HG03521 (cell line): ENCODE measurements around the gene CLECL1.
"Not testable (repeated sequence)": the region's sequence is repeated elsewhere in the genome, so short reads cannot be mapped to it uniquely, and the experiment has no call there.

ENCODE experiments used
- ATAC-seq: cut with Tn5 transposase; IDR thresholded peaks from one replicate; pipeline ENCODE4 v1.9.1; 2021; ENCODE audit warnings: mild to moderate bottlenecking, moderate library complexity; ENCODE audit not compliant: unreplicated experiment

Gene CLECL1

DNA sequence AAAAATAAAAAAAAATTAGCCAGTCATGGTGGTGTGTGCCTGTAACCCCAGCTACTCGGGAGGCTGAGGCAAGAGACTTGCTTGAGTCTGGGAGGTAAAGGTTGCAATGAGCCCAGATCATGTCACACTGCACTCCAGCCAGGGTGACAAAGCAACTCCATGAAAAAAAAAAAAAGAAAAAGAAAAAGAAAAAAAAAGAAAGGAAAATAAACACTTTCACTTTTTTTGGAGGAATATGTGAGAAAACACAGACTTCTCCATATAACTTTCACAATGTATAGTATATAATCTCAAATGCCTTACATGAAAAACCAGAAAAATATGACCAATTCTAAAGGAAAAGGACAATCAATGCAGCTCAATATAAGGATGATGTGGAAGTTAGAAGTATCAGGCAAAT is 8.9 kb downstream of the CLECL1 start:
- ATAC-seq, result no peak

DNA sequence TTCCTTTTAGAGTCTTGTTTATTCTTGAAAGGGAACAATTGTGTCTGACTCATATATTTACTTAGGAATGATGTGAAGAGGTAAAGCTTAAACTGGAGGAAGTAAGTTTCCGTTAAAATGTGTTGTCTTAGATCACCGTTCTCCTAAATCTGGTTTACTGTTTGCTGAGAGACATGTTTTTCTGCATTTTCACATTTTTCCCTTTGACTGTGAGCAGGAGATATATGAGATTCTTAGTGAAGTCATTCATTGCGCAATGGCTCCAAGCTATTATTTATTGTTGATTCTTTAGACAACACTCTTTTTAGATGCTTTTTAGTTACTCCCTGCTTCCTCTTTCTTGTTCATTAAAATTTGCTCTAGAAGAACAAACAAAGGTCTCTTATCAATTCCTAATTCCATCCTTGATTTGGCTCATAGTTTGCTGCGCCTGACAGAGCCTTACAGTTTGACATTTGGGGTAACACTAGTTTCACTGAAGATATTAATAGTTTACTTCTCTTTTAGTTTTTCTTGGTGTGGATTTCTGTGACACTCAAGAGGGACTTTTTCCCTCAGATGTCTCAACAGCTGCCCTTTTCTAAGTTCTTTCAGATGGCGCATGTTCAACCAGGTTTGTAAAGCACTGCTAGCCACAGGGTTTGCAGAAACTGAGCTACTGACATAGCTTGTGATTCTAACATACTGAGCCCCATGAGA is 11.4 kb downstream of the CLECL1 start:
- ATAC-seq, result peak; percentile 50

DNA sequence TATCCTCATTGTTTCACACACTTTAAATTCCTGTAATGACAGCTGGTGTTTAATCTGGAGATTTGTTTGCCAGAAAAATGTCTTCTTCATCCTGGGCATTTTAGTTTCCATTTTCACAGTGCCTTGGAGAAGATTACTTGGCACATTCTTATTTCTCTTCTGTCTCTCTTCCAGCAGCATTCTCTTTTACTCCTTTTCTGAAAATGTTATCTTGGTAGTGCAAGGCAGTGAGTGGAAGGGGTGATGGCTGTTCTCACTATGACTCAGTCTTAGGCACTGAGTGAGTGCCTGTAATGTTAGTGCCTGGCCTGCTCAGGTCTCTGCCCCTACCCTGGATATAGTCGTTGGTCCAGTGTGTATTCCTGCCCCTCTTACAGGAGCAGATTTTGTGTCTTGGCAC is 13.1 kb downstream of the CLECL1 start:
- ATAC-seq, result no peak

DNA sequence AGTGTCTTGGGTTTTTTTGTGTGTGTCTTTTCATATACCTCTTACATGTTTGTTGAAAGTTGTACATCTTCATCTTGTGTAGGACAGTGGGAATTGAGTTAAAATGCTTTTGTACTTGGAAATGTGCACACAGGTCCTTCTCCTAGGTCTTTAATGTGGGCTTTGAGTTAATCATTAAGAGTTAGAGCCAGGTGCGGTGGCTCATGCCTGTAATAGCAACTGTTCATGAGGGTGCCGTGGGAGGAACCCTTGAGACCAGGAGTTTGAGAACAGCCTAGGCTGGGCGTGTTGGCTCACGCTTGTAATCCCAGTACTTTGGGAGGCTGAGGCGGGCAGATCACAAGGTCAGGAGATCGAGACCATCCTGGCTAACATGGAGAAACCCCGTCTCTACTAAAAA is 13.9 kb downstream of the CLECL1 start:
- no peak for ATAC-seq

DNA sequence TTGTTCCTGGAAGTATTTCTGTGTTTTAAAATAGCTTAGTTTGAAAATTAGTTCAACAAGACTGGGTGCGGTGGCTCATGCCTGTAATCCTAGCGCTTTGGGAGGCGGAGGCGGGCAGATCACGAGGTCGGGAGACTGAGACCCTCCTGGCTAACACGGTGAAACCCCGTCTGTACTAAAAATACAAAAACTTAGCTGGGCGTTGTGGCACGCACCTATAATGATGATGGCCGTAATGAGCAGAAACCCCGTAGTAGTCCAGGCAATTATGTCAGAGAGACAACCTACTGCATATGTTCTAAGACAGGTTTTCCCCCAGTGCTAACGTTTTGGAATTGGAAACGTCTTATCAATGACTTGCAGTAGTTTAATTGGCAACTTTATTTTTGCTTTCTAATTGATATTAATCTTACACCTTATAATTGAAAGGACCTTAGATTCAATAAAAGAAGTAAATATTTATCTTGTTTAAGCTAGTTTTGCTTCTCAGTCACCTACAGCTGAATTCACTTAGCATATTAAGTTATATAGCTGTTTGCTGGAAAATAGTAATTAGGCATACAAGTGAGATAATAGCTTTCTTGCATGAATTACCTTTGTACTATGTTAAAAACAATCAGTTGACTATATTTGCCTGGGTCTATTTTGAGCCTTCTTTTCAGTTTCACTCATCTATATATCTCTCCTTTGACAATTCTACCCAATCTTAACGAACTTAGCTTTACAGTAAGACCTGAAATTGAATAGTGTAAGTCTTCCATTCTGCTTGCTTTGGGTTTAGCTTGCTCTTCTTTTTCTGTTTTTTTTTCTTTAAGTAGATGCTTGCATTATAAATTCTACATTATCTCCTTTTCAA is 15.6 kb downstream of the CLECL1 start:
- no peak for ATAC-seq

DNA sequence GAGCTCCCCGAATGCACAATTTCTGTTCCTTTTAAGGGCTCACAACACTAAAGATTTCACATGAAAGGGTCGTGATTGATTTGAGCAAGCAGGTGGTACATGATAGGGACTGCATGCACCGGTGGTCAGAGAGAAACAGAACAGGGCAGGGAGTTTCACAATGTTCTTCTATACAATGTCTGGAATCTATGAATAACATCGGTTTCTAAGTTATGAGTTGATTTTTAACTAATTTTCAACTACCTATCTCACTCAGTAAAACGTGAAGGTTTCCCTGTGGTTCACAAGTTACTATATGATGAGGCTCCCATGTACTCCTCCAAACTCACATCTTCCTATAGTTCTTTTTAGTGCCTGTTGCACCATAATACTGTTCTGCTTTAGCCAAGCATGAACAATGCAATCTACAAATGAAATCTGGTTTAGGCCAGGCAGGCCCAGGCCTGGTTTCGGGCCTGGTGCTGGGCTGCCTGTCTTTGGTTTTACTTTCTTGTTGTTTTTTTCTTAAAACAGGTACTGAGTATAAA is 19.8 kb downstream of the CLECL1 start:
- peak; percentile 57 for ATAC-seq

DNA sequence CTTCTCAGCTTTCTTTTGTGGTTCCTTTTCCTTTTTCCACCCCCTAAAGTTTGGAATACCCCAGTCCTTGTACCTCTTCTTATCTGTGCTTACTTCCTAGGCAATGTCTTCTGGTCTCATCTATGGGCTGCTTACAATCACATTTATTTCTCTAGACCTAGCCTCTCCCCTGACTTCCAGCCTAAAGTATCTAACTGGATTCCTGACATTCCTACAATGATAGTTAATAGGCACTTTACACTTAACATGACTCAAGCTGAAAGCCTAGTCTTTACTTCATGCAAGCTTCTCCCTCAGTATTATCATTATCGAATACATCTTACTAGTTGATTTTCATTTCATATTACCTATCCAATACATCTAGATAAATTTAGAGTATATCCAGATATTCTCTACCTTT is 21.2 kb downstream of the CLECL1 start:
- no peak for ATAC-seq

DNA sequence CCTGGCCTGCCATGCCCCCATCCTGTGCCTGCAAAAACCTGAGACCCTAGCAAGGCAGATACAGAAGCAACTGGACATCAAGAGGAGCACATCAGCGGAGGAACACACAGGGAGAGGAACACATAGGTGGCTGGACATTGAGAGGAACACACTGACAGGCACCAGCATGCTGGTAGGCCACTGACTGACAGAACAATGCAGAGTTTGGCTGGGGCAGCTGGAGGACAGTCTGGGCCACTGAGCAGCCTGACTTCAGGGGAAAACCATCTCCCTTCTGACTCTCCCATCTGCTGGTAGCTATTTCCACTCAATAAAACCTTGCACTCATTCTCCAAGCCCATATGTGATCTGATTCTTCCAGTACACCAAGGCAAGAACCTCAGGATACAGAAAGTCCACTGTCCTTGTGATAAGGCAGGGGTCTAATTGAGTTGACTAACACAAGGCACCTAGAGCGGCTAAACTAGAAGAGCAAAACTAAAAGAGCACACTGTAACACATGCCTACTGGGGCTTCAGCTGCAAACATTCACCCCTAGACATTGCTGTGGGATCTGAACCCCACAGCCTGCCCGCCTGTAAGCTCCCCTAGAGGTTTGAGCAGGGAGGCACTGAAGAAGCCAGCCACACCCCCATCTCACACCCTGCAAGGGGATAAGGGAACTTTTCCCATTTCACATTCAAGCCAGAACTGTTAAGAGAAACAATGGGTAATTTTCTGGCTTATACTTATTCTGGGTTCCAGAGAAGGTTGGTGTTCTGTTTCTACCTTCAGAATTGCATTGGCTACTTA is 22.1 kb downstream of the CLECL1 start:
- no peak for ATAC-seq

DNA sequence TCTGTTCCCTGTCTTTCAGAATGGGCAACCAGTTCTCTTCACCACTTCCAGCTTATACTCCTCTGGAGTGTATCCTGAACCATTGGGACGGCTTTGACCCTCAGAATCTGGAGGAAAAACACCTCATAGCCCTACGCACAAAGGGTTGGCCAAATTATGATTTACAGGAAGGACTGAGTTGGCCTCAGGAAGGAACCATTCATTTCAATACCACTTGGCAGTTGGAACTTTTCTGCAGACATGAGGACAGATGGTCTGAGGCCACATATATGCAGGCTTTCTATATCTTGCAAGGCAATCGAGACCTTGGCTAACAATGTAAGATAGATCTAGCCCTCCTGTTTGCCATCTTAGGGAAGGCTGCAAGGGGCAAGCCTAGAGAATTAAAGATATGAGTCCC is 24.0 kb downstream of the CLECL1 start:
- ATAC-seq, result no peak

DNA sequence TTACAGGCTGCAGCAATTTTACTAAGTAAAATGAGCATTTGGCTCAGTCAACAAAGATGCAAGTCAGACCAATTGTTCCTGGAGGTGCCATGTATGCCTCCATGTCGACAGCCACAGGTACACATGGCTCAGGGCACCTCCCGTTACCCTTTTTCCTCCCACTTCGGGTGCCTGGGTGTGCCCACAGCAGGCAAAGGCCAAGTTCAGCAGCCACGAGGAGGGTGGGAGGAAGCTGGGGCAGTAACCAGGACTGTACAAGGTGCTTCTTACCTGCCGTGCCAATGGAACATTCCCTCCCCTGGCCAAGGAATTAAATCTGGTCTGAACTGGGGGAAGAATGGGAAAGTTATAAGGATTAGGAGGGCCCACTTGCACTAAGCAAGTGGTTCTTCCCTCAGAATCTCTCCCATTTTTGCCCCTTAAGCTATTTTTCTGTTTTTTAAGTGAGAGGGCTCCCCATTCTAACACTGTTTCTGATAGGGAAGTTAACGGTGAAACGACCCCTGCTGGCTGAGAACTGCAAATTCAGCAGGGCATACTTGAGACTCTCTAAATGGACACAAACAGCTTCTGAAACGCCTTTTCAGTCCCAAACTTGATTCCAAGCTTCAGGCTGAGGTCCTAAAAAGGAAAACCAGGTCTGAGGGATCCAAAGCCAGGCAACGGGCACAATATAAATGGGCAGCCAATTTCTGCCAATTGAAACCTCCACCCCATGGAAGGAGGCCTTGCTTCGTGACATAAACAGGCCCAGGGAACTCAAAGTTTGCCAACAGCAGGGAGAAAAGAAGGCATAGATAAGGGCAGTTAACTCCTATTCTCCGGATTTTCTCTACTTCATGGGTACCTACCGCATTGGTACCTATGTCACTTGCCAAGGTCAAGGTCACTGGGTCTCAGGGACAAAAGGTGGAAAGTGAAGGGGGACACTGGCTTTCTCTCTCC is 24.8 kb downstream of the CLECL1 start:
- ATAC-seq, result no peak

DNA sequence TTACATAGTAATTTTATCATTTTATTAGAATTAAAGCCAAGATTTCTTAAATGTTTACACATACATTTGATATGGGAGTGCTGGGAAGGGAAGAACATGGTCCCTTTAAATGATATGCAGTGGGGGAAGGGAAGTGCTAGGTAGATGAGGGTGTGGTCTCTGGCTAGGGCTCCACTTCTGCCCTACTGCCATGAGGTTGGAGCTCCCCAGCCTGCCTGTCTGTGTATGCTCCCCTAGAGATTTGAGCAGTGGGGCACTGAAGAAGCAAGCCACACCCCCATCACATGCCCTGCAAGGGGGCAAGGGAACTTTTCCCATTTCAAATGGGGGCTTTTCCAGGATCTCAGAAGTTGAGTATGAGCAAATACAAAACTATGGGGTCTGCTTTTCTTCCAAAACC is 25.5 kb downstream of the CLECL1 start:
- no peak for ATAC-seq

DNA sequence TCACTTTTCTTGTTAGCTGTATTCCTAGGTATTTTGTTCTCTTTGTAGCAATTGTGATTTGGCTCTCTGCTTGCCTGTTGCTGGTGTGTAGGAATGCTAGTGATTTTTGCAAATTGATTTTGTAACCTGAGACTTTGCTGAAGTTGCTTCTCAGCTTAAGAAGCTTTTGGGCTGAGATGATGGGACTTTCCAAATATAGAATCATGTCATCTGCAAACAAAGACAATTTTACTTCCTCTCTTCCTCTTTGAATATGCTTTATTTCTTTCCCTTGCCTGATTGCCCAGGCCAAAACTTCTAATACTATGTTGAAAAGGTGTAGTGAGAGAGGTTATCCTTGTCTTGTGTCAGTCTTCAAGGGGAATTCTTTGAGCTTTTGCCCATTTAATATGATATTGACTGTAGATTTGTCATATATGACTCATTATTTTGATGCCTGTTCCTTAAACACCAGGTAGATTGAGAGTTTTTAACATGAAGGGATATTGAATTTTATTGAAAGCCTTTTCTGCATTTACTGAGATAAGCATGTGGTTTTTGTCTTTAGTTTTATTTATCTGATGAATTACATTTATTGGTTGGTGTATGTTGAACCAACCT is 26.7 kb downstream of the CLECL1 start:
- ATAC-seq, result no peak

DNA sequence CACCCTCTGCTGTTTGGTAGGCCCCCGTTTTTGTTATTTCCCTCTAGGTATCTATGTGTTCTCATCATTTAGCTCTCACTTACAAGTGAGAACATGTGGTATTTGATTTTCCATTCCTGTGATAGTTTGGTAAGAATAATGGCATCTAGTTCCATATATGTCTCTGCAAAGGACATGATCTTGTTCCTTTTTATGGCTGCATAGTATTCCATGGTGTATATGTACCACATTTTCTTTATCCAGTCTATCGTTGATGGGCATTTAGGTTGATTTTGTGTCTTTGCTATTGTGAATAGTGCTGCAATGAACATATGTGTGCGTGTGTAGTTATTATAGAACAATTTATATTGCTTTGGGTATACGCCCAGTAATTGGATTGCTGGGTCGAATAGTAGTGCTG is 28.3 kb downstream of the CLECL1 start:
- not testable (repeated sequence) for ATAC-seq

DNA sequence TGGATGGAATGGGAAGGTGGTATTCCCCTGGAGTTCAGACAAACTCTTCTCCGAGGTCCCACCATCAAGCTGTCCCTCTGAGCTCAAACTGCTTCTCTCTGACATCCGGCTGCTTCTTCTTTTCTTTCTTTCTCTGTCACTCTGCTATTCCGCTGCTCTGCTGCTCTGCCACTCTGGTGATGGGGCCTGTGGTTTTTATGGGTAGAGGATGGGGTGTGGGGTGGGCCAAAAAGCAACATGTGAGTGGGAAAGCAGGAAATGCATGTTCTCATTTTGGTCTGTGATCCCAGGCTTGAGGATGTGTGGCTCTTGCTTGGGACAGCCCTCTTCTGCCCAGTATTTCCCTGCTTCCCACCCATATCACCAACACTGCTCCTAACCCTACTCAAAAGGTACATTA is 30.6 kb downstream of the CLECL1 start:
- no peak for ATAC-seq

DNA sequence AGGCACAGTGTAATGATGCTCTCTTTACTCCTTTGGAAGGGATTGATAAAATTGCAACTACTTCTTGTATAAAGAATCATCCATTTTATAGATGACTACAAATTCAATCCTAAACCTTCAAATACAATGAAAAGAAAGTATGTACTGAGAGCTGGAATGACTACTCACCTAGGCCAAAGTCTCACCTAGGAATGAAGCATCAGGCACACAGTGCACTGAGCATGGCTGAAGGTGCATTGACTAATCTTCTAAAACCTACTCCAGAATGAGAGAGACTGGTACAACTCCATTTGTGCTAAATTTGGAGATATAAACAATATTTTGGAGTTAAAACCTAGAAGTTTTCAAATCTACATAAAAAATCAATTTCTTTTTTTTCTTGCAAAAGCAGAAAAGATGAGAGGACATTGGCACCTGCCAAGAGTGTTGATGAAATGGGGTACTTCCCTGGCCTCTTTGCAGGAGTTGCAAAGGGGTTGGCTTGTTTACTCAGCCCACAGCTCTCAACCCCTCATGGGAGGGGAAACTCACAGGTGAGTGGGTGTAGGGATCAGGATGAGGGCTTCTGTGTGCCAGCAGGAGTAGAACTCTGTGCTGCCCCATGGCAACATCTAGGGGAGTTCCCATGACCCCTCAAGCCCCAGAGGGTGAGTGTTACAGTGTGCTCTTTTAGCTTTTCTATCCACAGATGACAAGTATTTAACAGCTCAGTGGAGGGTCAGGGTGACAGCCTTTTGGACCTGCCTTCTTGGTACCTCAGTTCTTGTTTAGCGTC is 31.3 kb downstream of the CLECL1 start:
- no peak for ATAC-seq

DNA sequence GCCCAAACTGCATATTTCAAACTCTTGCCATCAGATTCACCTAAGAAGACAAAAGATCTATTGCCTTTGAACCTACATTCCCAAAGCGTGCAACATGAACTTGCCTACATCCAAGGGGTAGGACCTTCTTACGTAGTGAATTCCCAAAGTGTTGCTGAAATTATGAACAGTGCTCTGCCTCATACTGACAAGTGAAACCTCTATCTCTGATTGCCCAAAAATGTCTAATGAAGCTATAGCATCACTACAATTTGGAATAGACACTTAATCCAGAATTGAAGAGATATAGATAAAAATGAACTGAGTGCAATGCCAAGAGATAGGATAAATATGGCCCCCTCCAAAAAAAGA is 32.3 kb downstream of the CLECL1 start:
- ATAC-seq, result no peak

DNA sequence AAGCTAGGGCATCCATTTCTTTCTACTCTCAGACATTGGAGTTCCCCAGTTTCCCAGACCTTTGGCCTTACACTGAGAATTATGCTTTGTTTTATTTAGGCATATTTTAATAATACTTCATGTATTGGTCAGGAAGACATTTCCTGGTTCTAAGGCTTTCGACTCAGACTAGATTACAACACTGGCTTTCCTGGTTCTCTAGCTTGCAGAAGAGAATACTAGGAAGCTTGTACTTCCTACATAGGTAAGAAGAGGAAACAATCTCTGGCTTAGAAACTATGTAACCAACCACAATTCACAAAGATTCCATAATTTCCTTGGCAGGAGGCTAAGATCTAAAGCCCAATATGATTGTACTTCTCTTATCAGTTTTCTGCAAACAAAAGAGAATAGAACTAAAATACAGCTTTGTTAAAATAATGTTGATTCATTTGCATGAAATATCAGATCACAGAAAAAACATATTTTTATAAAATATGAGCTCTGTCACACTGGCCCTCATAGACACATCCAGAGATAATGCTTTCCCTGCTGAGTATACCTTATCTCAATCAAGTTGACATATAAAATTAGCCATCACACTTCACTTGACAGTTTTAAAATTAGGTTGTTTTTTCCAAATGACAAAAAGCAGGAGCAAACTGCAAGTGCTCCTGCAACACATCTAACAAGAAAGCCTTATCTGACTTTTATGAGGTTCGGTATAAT is 32.8 kb downstream of the CLECL1 start:
- ATAC-seq, result no peak

DNA sequence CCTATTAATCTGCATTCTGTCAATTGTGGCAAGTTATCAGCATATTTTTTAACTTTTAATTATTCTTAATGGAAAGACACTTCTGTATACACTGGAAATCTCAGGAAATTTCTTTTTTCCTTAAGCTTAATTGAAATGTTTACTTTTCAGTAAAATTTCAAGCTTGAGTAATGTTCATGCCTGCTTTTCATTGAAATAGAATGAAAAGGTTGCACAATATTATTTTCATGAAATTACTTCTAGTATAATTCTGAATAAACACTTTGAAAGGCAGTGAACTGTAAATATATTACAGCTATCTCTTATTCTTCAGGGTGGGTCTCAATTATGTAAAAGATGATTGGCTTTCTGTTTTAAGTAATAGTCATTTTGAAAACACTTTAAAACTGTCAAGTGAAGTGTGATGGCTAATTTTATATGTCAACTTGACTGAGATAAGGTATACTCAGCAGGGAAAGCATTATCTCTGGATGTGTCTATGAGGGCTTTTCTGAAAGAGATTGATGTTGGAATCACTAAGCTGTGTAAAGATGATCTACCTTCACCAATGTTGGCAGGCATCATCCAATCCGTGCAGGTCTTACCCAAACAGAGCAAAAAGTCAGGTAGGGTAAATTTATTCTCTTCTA is 33.5 kb downstream of the CLECL1 start:
- no peak for ATAC-seq
